Measurements from ENCODE around the gene HGS. TPM values are rescaled to one million over a fixed set of nuclear protein-coding genes. Genes with fewer than 3 reads are reported as not detected.

The HGS gene
- total RNA-seq, 2 experiments from 2014 or later: 118 to 127 TPM

- H3K9me3 Mint-ChIP-seq: no peaks in the 10 kb centered on the region
Observed at GRCh38 chr17:81684442-81684911, 666 bp downstream of the HGS start.

GRCh38 chr17:81685108-81685507, 1.3 kb downstream of the HGS start:
- POLR2A ChIA-PET: interaction anchor here (0.6 to 4.0 kb wide), 4 partner anchors 18 to 48 kb away, joined by 3 to 43 read pairs (median 6); partner anchors contain the start of genes MRPL12, NPLOC4 and TSPAN10
- ATAC-seq (ENCODE audit: poor library complexity) (no peak), DNase-seq (peak in 2 of 14 experiments; percentile 21 to 28)
- Histone ChIP-seq H3K4me1 (ENCODE audit: insufficient read depth, low read length) (peaks cover 56% of the 10 kb centered on the region), H3K27ac (ENCODE audit: low read depth in 1 of 2, low read length in 2 of 2) (peak overlapping the region in 1 of 2 donors; percentile 34), H3K27me3 (ENCODE audit: control insufficient read depth in 1 of 2, insufficient read depth in 2 of 2, low read length in 2 of 2) (no peaks in the 10 kb centered on the region), H3K36me3 (ENCODE audit: insufficient read depth, low read length) (peaks cover 48% of the 10 kb centered on the region), H3K4me3 (ENCODE audit: low read length) (peak overlapping the region; percentile 98), H3K9me3 (ENCODE audit: control insufficient read depth in 1 of 2, insufficient read depth in 1 of 2, low read length in 2 of 2) (no peaks in the 10 kb centered on the region)
- H3K4me3 Mint-ChIP-seq: peak overlapping the region; percentile 84
- H3K27ac Mint-ChIP-seq: peak overlapping the region; percentile 79
- H3K9me3 Mint-ChIP-seq: no peaks in the 10 kb centered on the region
- TF ChIP-seq CTCF (IDR thresholded peaks at IDR 0.05): no peak
- intact Hi-C loops (cut with DNase I, micrococcal nuclease): loop anchor here in 1 of 2 experiments (2.0 kb wide), 1 partner anchor 18 kb away; the partner anchor contains the start of gene MRPL12
- CTCF ChIA-PET: interaction anchor here (1.6 kb wide), 1 partner anchor 9 kb away, joined by 5 read pairs; no protein-coding TSS in a partner anchor
- H3K27me3 Mint-ChIP-seq: no peaks in the 10 kb centered on the region
- H3K4me1 Mint-ChIP-seq (ENCODE audit: low read depth): peaks cover 24% of the 10 kb centered on the region
- H3K36me3 Mint-ChIP-seq (ENCODE audit: low read depth): peaks cover 59% of the 10 kb centered on the region

More at GRCh38 chr17:81684442-81684911, 666 bp downstream of the HGS start:
- H3K4me1 ChIP-seq (ENCODE audit: insufficient read depth, low read length): peaks cover 56% of the 10 kb centered on the region
- intact Hi-C loops (cut with DNase I, micrococcal nuclease): loop anchor here (2.0 to 5.0 kb wide), 3 partner anchors 18 to 178 kb away; partner anchors contain the start of genes MRPL12 (in 1 of the 2) and P4HB (in 1 of the 2)
- Mint-ChIP-seq H3K27ac (peak overlapping the region; percentile 79), H3K27me3 (no peaks in the 10 kb centered on the region), H3K36me3 (ENCODE audit: low read depth) (peaks cover 52% of the 10 kb centered on the region), H3K4me1 (ENCODE audit: low read depth) (peaks cover 24% of the 10 kb centered on the region), H3K4me3 (peak overlapping the region; percentile 84)
- CTCF ChIA-PET: interaction anchor here (1.2 to 1.6 kb wide), 3 partner anchors 9 to 185 kb away, joined by 3 to 5 read pairs (median 3); no protein-coding TSS in a partner anchor
- H3K36me3 ChIP-seq (ENCODE audit: insufficient read depth, low read length): peaks cover 43% of the 10 kb centered on the region
- peak overlapping the region; percentile 36 to 50 for H3K27ac ChIP-seq (ENCODE audit: low read depth in 1 of 2, low read length in 2 of 2)
- H3K9me3 ChIP-seq (ENCODE audit: control insufficient read depth in 1 of 2, insufficient read depth in 1 of 2, low read length in 2 of 2): no peaks in the 10 kb centered on the region
- TF ChIP-seq CTCF (IDR thresholded peaks at IDR 0.05): no peak
- no peak for ATAC-seq (ENCODE audit: poor library complexity)
- DNase-seq: no peak
- H3K27me3 ChIP-seq (ENCODE audit: control insufficient read depth in 1 of 2, insufficient read depth in 2 of 2, low read length in 2 of 2): no peaks in the 10 kb centered on the region
- H3K4me3 ChIP-seq (ENCODE audit: low read length): peak overlapping the region; percentile 98
- POLR2A ChIA-PET: interaction anchor here (0.6 to 4.0 kb wide), 13 partner anchors 11 to 932 kb away, joined by 3 to 43 read pairs (median 5); partner anchors contain the start of genes ACTG1, CCDC137, CENPX and FAAP100

- POLR2A ChIA-PET: interaction anchor here (0.7 to 4.0 kb wide), 2 partner anchors 9 to 16 kb away, joined by 3 to 43 read pairs; partner anchors contain the start of gene MRPL12
- Histone ChIP-seq H3K27me3 (ENCODE audit: control insufficient read depth in 1 of 2, insufficient read depth in 2 of 2, low read length in 2 of 2) (no peaks in the 10 kb centered on the region), H3K36me3 (ENCODE audit: insufficient read depth, low read length) (peaks cover 63% of the 10 kb centered on the region), H3K4me3 (ENCODE audit: low read length) (no peak overlapping the region), H3K9me3 (ENCODE audit: control insufficient read depth in 1 of 2, insufficient read depth in 1 of 2, low read length in 2 of 2) (no peaks in the 10 kb centered on the region), H3K4me1 (ENCODE audit: insufficient read depth, low read length) (peaks cover 56% of the 10 kb centered on the region), H3K27ac (ENCODE audit: low read depth in 1 of 2, low read length in 2 of 2) (no peak overlapping the region)
- H3K27me3 Mint-ChIP-seq: no peaks in the 10 kb centered on the region
- CTCF ChIA-PET: no interaction called here
- intact Hi-C loops (cut with DNase I, micrococcal nuclease): no loop called here
- no peak for TF ChIP-seq CTCF (IDR thresholded peaks at IDR 0.05)
- no peak overlapping the region for H3K4me3 Mint-ChIP-seq
- H3K4me1 Mint-ChIP-seq (ENCODE audit: low read depth): peaks cover 24% of the 10 kb centered on the region
- peaks cover 70% of the 10 kb centered on the region for H3K36me3 Mint-ChIP-seq (ENCODE audit: low read depth)
- no peak overlapping the region for H3K27ac Mint-ChIP-seq
- H3K9me3 Mint-ChIP-seq: no peaks in the 10 kb centered on the region
- no peak for ATAC-seq (ENCODE audit: poor library complexity)
- DNase-seq: no peak
Observed at GRCh38 chr17:81686614-81687013, 2.8 kb downstream of the HGS start.

Measured in CD4-positive, alpha-beta T cell (primary cell).